HL-60 (cell line): ENCODE measurements around the gene TMEM134.

Source experiments
- DNase-seq, 2 experiments: peaks; one replicate each; pipeline ENCODE4 v3.0.0-alpha.2; 2010 to 2020; ENCODE audit warnings: low read depth in 1 of 2, low spot score in 1 of 2
- H3K27ac ChIP-seq: fragments of 250-450 bp; sonication (Bioruptor Pico); replicated peaks from 2 replicates; pipeline ENCODE4 v1.5.1; 2020; ENCODE audit warnings: mild to moderate bottlenecking, moderate library complexity
- H3K27me3 ChIP-seq: fragments of 250-450 bp; sonication (Bioruptor Pico); 2 replicates; pipeline ENCODE4 v1.5.1; 2021; ENCODE audit warnings: mild to moderate bottlenecking, moderate library complexity; ENCODE audit not compliant: insufficient read depth, poor library complexity, severe bottlenecking
- H3K4me3 ChIP-seq: replicated peaks from 2 replicates; pipeline ENCODE4 v1.5.1; 2011; ENCODE audit warnings: mild to moderate bottlenecking, control low read depth, low read length; ENCODE audit not compliant: insufficient read depth
- CTCF ChIP-seq: IDR thresholded peaks from one replicate; pipeline ENCODE4 v1.5.1; 2011; ENCODE audit warnings: low read length, control low read depth, inconsistent platforms; ENCODE audit not compliant: insufficient read depth
- GABPA ChIP-seq: IDR thresholded peaks from 2 replicates; pipeline ENCODE4 v1.6.1; 2012; ENCODE audit warnings: low read depth
- POLR2AphosphoS5 ChIP-seq: IDR thresholded peaks from 2 replicates; pipeline ENCODE4 v1.6.1; 2012; ENCODE audit warnings: low read depth
- REST ChIP-seq: IDR thresholded peaks from 2 replicates; pipeline ENCODE4 v1.6.1; 2012; ENCODE audit warnings: low read depth; ENCODE audit not compliant: insufficient replicate concordance
- SPI1 ChIP-seq: IDR thresholded peaks from 2 replicates; pipeline ENCODE4 v1.6.1; 2012; ENCODE audit warnings: low read depth, mild to moderate bottlenecking, borderline replicate concordance

The TMEM134 gene

GRCh38 chr11:67441731-67442351, 27.2 kb downstream of the TMEM134 start:
- DNase-seq: no peak
- H3K27ac ChIP-seq: no peak overlapping the region
- TF ChIP-seq CTCF (no peak), GABPA (no peak), REST (no peak)
- H3K27me3 ChIP-seq: no peaks in the 10 kb centered on the region
- H3K4me3 ChIP-seq: no peak overlapping the region

GRCh38 chr11:67441098-67441563, 27.9 kb downstream of the TMEM134 start:
- Histone ChIP-seq H3K27me3 (no peaks in the 10 kb centered on the region), H3K27ac (no peak overlapping the region), H3K4me3 (no peak overlapping the region)
- no peak for TF ChIP-seq SPI1
- TF ChIP-seq POLR2AphosphoS5: no peak
- TF ChIP-seq GABPA: no peak
- TF ChIP-seq CTCF: no peak
- no peak for TF ChIP-seq REST
- DNase-seq: no peak

GRCh38 chr11:67440229-67441097, 28.6 kb downstream of the TMEM134 start:
- Histone ChIP-seq H3K27ac (peak overlapping the region; percentile 17), H3K27me3 (no peaks in the 10 kb centered on the region), H3K4me3 (no peak overlapping the region)
- TF ChIP-seq POLR2AphosphoS5 (peak; percentile 14; the same call in 1 of the 2 replicates), CTCF (no peak), SPI1 (no peak)
- no peak for DNase-seq
